Measurements from ENCODE around the gene IRF2BP2.
A peak's percentile ranks its signal among the peaks of the same experiment; 100 is the strongest.

The IRF2BP2 gene

DNA sequence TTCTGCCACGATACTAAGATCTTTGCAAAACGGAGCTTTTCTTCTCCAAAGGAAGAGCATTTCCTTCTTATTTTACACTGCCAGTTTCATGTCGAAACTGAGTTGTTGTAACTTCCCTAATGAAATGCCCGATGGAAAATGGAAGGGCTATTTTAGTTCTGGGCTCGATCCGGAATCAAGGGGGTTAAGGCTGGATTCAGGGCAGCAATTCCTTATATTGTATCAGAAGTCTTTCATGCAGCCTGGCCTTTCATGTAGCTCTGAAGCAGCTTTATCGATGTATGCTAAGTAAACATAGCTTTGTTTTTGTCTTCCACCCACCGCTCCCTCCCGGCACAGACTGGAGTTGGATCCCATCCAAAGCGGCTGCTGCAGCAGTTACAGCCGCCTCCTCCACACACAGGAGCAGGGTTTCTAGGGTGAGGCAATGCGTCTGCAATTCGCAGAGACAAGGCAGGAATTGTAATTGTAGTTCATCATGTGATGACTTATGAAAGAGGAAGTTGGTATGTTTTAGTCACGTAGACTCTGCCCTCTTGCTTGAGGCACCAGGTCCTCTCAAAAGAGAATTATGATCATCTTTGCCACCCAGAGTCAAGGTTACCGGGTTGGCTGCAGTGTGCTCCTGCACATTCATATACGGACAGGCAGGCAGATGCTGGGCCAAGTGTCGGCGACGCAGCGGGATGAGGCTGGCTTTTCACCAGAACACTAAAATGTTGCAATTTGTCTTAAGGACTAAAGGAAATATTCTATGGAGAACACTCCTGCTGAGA is 2.6 kb upstream of the IRF2BP2 start:
- peak; percentile 53 to 78 for DNase-seq

DNA sequence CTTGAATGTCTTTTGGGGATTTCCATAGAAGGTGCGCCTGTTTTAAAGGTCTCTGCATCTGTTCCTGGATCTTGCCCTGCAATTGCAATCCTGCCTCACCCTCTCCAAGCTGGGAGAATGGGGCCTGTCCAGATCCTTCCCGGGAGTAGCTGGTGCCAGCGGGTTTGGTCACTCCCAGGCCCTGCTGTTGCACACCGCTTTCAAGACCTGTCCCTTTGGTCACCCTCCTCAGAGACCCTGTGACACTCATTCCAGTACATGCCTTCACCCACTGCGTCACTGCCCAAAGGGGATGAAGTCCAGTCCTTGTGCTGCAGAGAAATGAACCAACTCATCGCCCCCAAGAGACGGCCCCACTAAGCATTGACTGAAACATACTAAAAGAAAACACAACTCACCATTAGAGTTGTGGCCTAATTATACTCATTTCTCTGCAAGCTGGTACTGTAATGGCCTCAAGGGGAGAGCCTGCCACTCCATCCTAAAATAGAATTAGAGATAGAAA is 1.9 kb upstream of the IRF2BP2 start:
- no peak for DNase-seq

GRCh38 chr1:234611225-234611846 is 1.4 kb upstream of the IRF2BP2 start:
- peak in 1 of 2 experiments; percentile 70 for DNase-seq

- DNase-seq: peak; percentile 88 to 91
These were observed 767 bp upstream of the IRF2BP2 start for GRCh38 chr1:234610666-234611224.

GRCh38 chr1:234609691-234610042 is 311 bp downstream of the IRF2BP2 start:
- no peak for DNase-seq

- peak; percentile 65 to 70 for DNase-seq
These were observed 877 bp downstream of the IRF2BP2 start for GRCh38 chr1:234608911-234609690.

DNA sequence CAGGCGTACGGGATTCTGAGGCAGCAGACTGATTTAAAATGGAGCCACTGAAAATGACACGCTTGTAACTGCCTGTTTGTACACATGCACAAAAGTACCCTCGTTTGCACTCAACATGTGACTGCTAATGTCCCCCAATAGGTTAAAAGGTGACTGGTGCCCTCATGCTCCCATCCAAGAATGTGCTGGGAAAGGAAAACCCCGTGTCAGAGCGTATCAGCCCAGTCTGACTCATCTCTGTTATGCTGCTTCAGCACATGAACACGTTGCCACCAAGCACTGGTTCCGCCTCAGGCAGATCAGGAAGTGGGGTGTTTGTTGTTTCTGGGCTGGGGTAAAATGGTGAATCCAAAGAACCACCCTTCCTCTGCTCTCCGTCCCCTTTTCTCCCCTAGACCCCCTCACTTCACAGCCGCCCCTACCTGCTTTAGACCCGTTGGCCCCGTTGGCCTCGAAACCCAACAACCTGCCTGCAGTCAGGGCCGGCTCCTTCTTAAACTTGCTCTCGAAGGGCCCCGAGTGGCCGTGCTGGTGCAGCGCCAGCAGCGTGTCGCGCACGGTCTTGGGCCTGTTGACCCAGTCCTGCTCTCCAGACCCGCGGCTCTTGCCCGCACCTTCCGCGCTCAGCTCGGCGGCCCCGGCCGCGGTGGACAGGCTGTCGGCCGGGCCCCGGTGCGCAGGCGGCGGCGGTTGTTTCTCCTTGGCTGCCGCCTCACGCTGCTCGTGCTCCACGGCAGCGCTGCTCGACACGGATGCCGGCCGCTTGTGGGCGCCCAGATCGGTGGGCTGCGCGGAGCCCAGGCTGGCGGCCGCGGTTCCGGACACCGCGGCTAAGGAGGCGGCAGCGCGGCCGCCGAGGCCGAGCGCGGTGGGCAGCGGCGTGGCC is 1.7 kb downstream of the IRF2BP2 start:
- peak; percentile 48 to 85 for DNase-seq

GRCh38 chr1:234607109-234608024 is 2.6 kb downstream of the IRF2BP2 start:
- DNase-seq: no peak

DNA sequence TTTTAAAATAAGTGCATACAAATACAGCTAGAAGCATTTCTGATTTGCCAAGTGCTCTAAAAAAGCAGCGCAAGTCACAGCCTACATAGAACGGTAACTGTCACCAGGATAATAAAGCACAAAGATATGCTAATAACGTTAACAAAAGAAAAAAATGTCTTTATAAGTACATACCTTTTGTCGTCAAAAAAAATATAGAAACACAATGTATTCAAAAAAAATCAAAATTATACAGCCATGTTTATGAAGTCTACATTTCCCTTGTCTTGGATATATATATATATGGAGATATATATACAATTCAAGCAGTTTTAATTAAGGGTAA is 3.2 kb downstream of the IRF2BP2 start:
- no peak for DNase-seq

DNA sequence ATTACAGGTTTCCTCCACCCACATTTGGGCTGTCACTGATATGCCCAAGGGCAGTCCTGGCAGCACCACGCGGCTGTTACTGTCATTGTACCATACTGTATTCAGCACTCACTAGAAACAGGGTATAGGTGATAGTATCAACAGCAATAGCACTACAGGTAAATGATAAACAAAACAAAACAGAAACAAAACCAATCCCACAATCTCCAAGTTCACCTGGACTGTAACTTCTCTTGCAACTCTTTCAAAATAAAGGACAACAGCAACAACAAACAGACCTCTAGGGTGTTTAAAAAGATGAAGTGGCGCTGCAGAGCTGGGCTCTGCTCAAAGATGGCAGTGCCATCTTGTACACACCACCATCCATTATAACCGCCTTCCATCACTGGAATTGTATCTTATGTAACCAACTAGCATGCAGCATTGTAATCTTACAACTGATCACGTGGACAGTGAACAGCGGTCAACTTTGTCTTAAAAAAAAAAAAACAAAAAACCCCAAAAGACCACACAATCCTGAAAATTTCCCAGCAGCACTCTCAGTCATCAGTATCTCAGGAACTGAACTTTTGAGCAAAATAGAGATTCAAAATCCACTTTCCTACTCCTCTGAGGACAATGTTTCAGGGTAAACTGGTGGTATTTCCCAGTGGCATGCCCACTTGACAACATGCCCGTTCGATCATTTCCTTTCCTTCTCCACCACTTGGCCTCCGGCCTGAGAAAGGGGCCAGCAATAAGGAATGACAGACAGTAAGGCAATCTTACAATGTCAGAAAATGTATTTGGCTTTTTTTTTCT is 3.8 kb downstream of the IRF2BP2 start:
- DNase-seq: peak in 1 of 2 experiments; percentile 76

DNA sequence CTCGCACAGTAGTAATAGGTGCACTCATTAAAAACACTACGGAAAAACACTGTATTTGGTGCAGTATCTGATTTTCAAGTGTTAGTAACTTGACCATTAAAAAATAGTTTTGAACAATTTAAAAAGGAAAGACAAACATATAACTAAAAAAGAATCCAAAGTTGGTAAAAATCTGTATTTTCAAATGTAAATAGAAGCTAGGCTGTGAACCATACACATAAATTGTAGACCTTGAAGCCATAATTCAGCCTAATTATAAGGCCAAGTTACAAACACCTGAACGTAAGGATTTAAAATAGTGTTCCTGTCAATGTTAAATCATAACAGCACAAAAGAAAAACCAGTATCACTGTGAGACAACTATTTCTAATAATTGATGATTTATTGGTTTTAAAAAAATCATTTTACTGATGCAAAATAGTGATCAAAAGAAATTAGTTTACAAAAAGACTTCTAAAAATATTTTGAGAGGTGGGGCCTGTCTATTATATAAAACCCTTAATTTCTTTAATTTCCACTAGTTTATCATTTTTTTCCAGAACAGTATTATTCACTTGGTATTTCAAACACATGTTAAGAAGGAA is 4.5 kb downstream of the IRF2BP2 start:
- no peak for DNase-seq

GRCh38 chr1:234604495-234605398 is 5.2 kb downstream of the IRF2BP2 start:
- DNase-seq: no peak

DNA sequence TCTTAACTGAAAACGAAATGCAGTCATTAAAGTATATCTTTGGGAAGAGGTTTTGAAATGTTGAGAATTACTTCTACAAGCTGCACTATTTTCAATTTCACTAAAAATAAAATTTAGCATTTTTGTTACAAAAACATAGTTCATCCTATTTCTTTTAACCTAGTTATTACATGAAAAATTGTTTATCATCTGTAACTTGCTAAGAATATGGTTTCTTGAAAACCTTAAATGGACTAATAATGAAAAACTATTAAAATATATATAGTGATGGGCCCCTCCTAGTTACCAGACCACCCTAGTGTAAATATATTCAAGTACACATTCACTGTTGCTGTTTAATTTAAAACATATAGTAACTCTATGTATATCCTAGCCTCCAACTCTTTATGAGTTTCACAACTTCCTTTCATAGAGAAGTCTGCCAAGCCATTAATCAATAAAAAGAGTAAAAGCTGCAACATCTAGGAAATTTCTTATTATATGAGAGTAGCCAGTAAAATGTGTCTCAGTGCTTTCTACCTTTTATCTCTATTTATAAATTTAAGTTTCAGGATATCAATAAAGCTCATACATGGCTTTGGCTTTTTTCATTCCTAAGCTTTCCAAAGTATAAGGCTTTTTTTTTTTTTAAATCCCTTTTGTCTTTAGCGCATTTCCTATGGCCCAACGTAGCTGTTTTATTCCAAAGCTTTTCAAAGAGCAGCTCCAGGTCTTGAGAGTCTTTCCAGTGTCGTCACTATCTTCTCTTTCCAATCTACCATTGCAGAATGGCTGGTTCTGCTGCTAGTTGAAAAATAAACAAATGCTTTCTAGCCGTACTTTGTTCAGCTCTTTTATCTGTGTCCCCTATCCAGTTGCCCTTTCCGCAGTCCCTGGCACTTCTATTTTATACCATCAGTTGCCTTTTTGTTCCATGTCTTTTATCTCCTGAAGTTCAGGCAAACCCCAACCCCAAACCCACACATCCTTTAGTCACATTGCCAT is 6.5 kb downstream of the IRF2BP2 start:
- no peak for DNase-seq

GRCh38 chr1:234602334-234603220 is 7.4 kb downstream of the IRF2BP2 start:
- no peak for DNase-seq

- DNase-seq: no peak
These were observed 8.5 kb downstream of the IRF2BP2 start for GRCh38 chr1:234601301-234602017.
